Muscle layer of duodenum (tissue), 2 donors: Measurements from ENCODE around the gene LOXL3.

ENCODE experiments used
- H3K27ac ChIP-seq: one replicate; pipeline ENCODE4 v1.7.0; 2013; ENCODE audit warnings: mild to moderate bottlenecking, low read length
- H3K27me3 ChIP-seq: one replicate; pipeline ENCODE4 v1.7.0; 2013; ENCODE audit warnings: low read depth, mild to moderate bottlenecking, control low read depth, low read length
- H3K36me3 ChIP-seq, 2 donors: one replicate each; pipeline ENCODE4 v1.7.0; 2013; ENCODE audit warnings: low read length in 2 of 2, control low read depth in 1 of 2, mild to moderate bottlenecking in 1 of 2; ENCODE audit not compliant: insufficient read depth in 2 of 2, control insufficient read depth in 1 of 2
- H3K4me1 ChIP-seq, 2 donors: one replicate each; pipeline ENCODE4 v1.7.0; 2013; ENCODE audit warnings: low read length in 2 of 2, mild to moderate bottlenecking in 2 of 2, control low read depth in 1 of 2, moderate library complexity in 1 of 2; ENCODE audit not compliant: insufficient read depth in 2 of 2, control insufficient read depth in 1 of 2
- H3K4me3 ChIP-seq, 2 donors: one replicate each; pipeline ENCODE4 v1.7.0; 2013; ENCODE audit warnings: low read length in 2 of 2, low read depth in 1 of 2, mild to moderate bottlenecking in 1 of 2
- H3K9me3 ChIP-seq, 2 donors: one replicate each; pipeline ENCODE4 v1.7.0; 2013; ENCODE audit warnings: low read length in 2 of 2, control low read depth in 1 of 2, mild to moderate bottlenecking in 1 of 2; ENCODE audit not compliant: control insufficient read depth in 1 of 2
- donor health status: healthy.

Gene LOXL3

GRCh38 chr2:74583504-74583903 lies 29.8 kb upstream of the LOXL3 start:
- H3K36me3 ChIP-seq = no peaks in the 10 kb centered on the region
- no peaks in the 10 kb centered on the region for H3K27me3 ChIP-seq
- no peak overlapping the region for H3K27ac ChIP-seq
- no peaks in the 10 kb centered on the region for H3K9me3 ChIP-seq
- no peaks in the 10 kb centered on the region for H3K4me1 ChIP-seq
- H3K4me3 ChIP-seq = no peak overlapping the region

- Histone ChIP-seq H3K4me3 (no peak overlapping the region), H3K27ac (no peak overlapping the region), H3K36me3 (no peaks in the 10 kb centered on the region), H3K27me3 (no peaks in the 10 kb centered on the region), H3K4me1 (no peaks in the 10 kb centered on the region), H3K9me3 (no peaks in the 10 kb centered on the region)
These were observed 28.4 kb upstream of the LOXL3 start for GRCh38 chr2:74582184-74582583.

GRCh38 chr2:74581463-74581862 lies 27.7 kb upstream of the LOXL3 start:
- Histone ChIP-seq H3K9me3 (no peaks in the 10 kb centered on the region), H3K27me3 (no peaks in the 10 kb centered on the region), H3K4me3 (no peak overlapping the region), H3K27ac (no peak overlapping the region), H3K4me1 (peaks cover 0 to 3% of the 10 kb centered on the region in 2 donors), H3K36me3 (no peaks in the 10 kb centered on the region)

GRCh38 chr2:74578408-74578807 lies 24.7 kb upstream of the LOXL3 start:
- H3K4me3 ChIP-seq = no peak overlapping the region
- peaks cover 0 to 7% of the 10 kb centered on the region in 2 donors for H3K4me1 ChIP-seq
- H3K27ac ChIP-seq = no peak overlapping the region
- H3K9me3 ChIP-seq = no peaks in the 10 kb centered on the region
- H3K36me3 ChIP-seq = no peaks in the 10 kb centered on the region
- no peaks in the 10 kb centered on the region for H3K27me3 ChIP-seq

GRCh38 chr2:74577448-74577847 lies 23.7 kb upstream of the LOXL3 start:
- Histone ChIP-seq H3K27ac (no peak overlapping the region), H3K9me3 (no peaks in the 10 kb centered on the region), H3K4me3 (no peak overlapping the region), H3K4me1 (peaks cover 0 to 7% of the 10 kb centered on the region in 2 donors), H3K36me3 (no peaks in the 10 kb centered on the region), H3K27me3 (no peaks in the 10 kb centered on the region)

GRCh38 chr2:74576863-74577229 lies 23.1 kb upstream of the LOXL3 start:
- no peaks in the 10 kb centered on the region for H3K27me3 ChIP-seq
- H3K27ac ChIP-seq = peak overlapping the region; percentile 47
- H3K36me3 ChIP-seq = no peaks in the 10 kb centered on the region
- H3K4me3 ChIP-seq = no peak overlapping the region
- no peaks in the 10 kb centered on the region for H3K9me3 ChIP-seq
- H3K4me1 ChIP-seq = peaks cover 0 to 7% of the 10 kb centered on the region in 2 donors

- Histone ChIP-seq H3K4me3 (no peak overlapping the region), H3K4me1 (peaks cover 0 to 7% of the 10 kb centered on the region in 2 donors), H3K27me3 (no peaks in the 10 kb centered on the region), H3K9me3 (no peaks in the 10 kb centered on the region), H3K36me3 (no peaks in the 10 kb centered on the region), H3K27ac (peak overlapping the region; percentile 47)
These were observed 22.6 kb upstream of the LOXL3 start for GRCh38 chr2:74576211-74576862.

- Histone ChIP-seq H3K9me3 (no peaks in the 10 kb centered on the region), H3K4me1 (peaks cover 0 to 7% of the 10 kb centered on the region in 2 donors), H3K27ac (no peak overlapping the region), H3K4me3 (no peak overlapping the region), H3K27me3 (no peaks in the 10 kb centered on the region), H3K36me3 (no peaks in the 10 kb centered on the region)
These were observed 21.6 kb upstream of the LOXL3 start for GRCh38 chr2:74575320-74575719.

- no peak overlapping the region for H3K4me3 ChIP-seq
- no peaks in the 10 kb centered on the region for H3K27me3 ChIP-seq
- H3K27ac ChIP-seq = no peak overlapping the region
- H3K9me3 ChIP-seq = no peaks in the 10 kb centered on the region
- peaks cover 0 to 7% of the 10 kb centered on the region in 2 donors for H3K4me1 ChIP-seq
- H3K36me3 ChIP-seq = no peaks in the 10 kb centered on the region
These were observed 20.2 kb upstream of the LOXL3 start for GRCh38 chr2:74573747-74574562.

GRCh38 chr2:74572178-74572925 lies 18.6 kb upstream of the LOXL3 start:
- H3K27ac ChIP-seq = no peak overlapping the region
- H3K4me3 ChIP-seq = no peak overlapping the region
- H3K9me3 ChIP-seq = no peaks in the 10 kb centered on the region
- no peaks in the 10 kb centered on the region for H3K36me3 ChIP-seq
- peaks cover 0 to 7% of the 10 kb centered on the region in 2 donors for H3K4me1 ChIP-seq
- no peaks in the 10 kb centered on the region for H3K27me3 ChIP-seq

GRCh38 chr2:74571058-74571457 lies 17.3 kb upstream of the LOXL3 start:
- Histone ChIP-seq H3K4me3 (no peak overlapping the region), H3K4me1 (no peaks in the 10 kb centered on the region), H3K27me3 (no peaks in the 10 kb centered on the region), H3K9me3 (no peaks in the 10 kb centered on the region), H3K36me3 (no peaks in the 10 kb centered on the region), H3K27ac (no peak overlapping the region)
